GM12872 (cell line): Measurements from ENCODE around the gene GRIN2A.

Experiments used
- TF ChIP-seq, protein P1 (sequence below): IDR thresholded peaks from 3 replicates; pipeline ENCODE4 v1.5.1; 2011; ENCODE audit warnings: low read depth, mild to moderate bottlenecking, low read length, moderate library complexity; ENCODE audit not compliant: insufficient read depth

Gene GRIN2A

GRCh38 chr16:9870962-9871361, 311.3 kb downstream of the GRIN2A start:
- TF ChIP-seq, protein P1, sequence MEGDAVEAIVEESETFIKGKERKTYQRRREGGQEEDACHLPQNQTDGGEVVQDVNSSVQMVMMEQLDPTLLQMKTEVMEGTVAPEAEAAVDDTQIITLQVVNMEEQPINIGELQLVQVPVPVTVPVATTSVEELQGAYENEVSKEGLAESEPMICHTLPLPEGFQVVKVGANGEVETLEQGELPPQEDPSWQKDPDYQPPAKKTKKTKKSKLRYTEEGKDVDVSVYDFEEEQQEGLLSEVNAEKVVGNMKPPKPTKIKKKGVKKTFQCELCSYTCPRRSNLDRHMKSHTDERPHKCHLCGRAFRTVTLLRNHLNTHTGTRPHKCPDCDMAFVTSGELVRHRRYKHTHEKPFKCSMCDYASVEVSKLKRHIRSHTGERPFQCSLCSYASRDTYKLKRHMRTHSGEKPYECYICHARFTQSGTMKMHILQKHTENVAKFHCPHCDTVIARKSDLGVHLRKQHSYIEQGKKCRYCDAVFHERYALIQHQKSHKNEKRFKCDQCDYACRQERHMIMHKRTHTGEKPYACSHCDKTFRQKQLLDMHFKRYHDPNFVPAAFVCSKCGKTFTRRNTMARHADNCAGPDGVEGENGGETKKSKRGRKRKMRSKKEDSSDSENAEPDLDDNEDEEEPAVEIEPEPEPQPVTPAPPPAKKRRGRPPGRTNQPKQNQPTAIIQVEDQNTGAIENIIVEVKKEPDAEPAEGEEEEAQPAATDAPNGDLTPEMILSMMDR: no peak

- TF ChIP-seq, protein P1: no peak
Measured at GRCh38 chr16:9869776-9870175, 312.5 kb downstream of the GRIN2A start.

DNA sequence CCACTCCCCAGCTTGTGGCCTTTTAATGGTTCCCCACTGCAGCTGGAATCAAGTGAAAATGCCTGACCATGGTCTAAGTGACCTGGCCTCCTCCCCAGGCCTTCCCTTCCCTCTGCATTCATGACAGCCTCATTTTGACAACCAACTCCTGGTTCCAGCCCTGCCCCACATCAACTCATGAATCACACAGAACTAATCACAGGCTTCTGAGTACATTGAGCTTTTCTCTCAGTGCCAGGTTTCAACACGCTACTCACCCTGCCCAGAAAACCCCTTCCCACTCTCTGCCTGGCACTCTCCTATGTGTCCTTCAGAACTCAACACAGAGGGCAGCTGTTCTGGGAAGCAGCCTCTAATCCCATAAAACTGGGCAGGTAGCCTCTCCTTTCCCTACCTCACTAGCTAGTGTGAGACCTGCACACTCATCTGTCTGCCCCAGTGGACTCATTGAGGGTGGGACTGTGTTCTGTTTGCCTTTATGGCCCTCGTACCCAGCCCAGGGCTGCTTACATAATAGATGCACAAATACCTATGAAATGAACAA, 313.6 kb downstream of the GRIN2A start:
- TF ChIP-seq, protein P1: no peak

DNA sequence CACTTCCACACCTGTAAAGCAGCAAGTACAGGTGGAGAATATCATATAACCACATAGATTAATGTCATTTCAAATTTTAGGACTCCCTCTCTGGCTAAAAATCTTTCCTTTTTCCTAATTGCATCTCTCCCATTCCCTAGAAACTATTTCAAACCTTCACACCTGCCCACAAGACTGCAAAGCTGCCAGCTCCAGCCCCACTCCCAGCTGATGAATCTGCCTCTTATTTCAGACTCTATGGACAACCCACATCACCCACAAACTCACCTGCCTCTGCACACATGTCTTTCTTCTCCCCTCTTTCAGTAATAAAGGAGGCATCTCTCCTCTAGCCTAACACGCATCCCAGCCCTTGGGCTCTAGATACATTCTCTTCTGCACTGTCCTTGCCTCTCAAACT, 315.1 kb downstream of the GRIN2A start:
- TF ChIP-seq, protein P1: no peak

DNA sequence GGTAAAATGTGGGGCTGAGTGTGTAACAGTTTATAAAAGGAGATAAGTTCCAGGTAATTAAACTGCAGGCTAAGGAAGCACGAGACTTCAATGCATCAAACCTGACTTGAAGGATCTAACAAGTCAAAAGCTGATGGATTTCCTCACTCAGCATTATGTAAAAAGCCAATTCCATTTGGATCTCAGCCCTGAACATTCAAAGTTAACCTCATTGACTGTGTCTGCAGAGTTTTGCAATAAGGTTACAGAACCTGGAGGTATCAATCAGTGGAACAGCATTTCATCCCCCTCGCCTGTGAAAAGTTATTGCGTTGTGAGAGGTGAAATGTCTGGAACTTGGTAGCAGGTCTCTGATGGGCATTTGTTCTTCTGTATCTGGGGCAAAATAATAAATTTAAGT, 317.8 kb downstream of the GRIN2A start:
- TF ChIP-seq, protein P1: no peak

DNA sequence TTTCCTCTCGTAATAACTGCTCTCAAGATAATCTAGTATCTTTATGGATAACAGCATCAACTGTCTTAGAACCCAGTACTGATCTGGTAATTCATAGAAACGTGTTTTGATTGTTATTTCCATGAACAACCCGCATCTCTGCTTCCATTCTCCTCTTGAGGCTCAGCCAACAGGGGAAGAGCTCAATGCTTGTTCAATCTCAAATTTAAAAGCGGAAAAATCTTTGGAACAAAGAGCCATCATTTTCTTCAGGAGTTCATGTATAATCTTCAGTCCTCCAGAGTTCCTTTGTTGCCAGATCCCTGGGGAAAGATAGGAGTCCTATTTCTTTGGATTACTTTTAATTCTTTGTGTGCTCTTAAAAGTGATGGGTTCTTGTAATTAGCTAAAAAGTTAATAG, 319.9 kb downstream of the GRIN2A start:
- TF ChIP-seq, protein P1: no peak

DNA sequence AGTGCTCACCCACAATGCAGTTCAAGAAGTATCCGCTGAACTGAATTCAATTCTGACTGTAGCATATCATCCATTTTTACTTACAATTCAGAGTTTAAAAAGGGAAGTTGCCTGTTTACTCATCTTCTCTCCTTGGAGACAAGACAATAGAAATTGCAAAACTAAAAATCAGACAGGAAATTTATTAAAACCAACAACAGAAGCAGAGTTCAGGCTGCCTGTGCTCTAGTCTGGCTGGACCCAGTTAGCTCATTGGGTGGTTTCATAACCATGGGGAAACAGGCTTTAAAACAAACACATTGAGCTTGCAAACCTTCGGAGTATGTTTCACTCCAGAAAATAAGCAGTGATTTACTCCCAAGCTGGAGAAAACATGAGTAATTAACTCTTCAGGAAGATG, 321.4 kb downstream of the GRIN2A start:
- TF ChIP-seq, protein P1: no peak
